Astrocyte (in vitro differentiated cells and primary cell): Measurements from ENCODE around the gene MPHOSPH9.

Experiments used
- CTCF ChIP-seq: IDR thresholded peaks from 2 replicates; pipeline ENCODE4 v1.5.1; 2011; ENCODE audit warnings: low read depth, mild to moderate bottlenecking, inconsistent platforms, low read length, moderate library complexity; ENCODE audit not compliant: insufficient read depth
- EZH2 ChIP-seq: IDR thresholded peaks from 2 replicates; pipeline ENCODE4 v1.6.1; 2012; ENCODE audit warnings: mild to moderate bottlenecking, low read length, inconsistent platforms; ENCODE audit not compliant: insufficient read depth

DNA sequence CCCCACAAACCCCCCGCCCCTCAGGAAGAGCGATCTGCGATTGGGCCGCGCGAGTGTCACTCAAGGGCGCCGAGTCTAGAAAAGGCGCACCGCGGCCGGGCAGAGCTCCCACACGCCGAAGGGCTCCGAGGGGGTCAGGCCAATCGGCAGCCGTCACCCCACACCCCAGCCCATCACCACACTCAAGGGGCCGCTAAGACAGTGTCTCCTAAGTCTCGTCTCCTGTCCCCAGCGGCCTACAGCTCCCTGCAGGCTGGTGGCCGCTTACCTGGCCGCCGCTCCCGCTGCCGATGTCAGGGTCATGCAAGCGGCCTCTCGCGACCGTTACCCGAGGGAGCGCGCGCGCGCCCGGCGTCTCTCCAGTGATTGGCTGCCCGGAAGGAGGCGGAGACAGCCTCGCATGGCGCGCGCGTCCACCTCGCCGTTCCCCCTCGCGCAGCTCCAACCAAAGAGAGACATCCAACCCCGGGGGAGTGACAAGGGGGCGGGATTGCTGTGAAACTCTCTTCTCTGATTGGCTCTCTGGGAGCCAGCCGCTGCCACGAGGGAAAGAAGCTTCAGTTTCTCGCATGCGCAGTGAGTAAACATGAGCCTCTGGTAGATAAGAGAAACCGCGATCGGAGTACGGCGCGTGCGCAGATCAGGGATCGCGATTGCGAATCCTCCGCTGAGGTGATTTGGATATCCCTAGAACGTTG lies at the start of gene MPHOSPH9, which contains the start of gene MTRFR:
- TF ChIP-seq CTCF (no peak), EZH2 (no peak)
